HepG2 (cell line): Measurements from ENCODE around the gene DBNDD1. TPM values are rescaled to one million over a fixed set of nuclear protein-coding genes. Genes with fewer than 3 reads are reported as not detected.

Source experiments
- ATAC-seq: fragments of 200-7000 bp; cut with Tn5 transposase; 3 replicates; pipeline ENCODE4 v1.9.1; 2020; ENCODE audit warnings: mild to moderate bottlenecking, moderate library complexity
- BruUV-seq: library from RNA; stranded (reverse); fragments of 400-500 nt; replicated peaks from 2 replicates; lab custom pipeline; 2021; lab: Mats Ljungman, UMichigan
- CTCF ChIA-PET: fragments of 300-600 bp; formaldehyde crosslinking; extraction: SDS; loops from one replicate; lab custom pipeline; 2021; ENCODE audit warnings: low total read pairs, inconsistent platforms, low intra/inter-chr PET ratio; lab: Yijun Ruan, JAX
- POLR2A ChIA-PET: fragments of 350-600 bp; sonication (Branson Sonifier 250); formaldehyde crosslinking; loops from one replicate; lab custom pipeline; 2020; ENCODE audit warnings: antibody characterized with exemption, inconsistent platforms; lab: Yijun Ruan, JAX
- DNase-seq: peaks from one replicate; pipeline ENCODE4 v3.0.0-alpha.2; 2015; ENCODE audit warnings: low spot score
- FAIRE-seq: peaks from 3 replicates; lab custom pipeline; 2011; peaks lifted over from hg19 to GRCh38; lab: Jason Lieb, UNC
- H2AFZ ChIP-seq: one replicate; pipeline ENCODE4 v1.6.1; 2011; ENCODE audit warnings: low read length, inconsistent platforms
- H3K27ac ChIP-seq: fragments of 300-600 bp; 3 replicates; pipeline ENCODE4 v1.8.0; 2011; ENCODE audit warnings: mixed run types, mild to moderate bottlenecking, mixed read lengths, low read length, inconsistent platforms; ENCODE audit not compliant: insufficient read depth; ENCODE audit errors: extremely low read length
- H3K27me3 ChIP-seq, 2 experiments: fragments of 200-600 bp in 1 of 2; 2 replicates in 1 of 2; 3 replicates in 1 of 2; pipeline versions ENCODE4 v1.6.0 to v1.8.0; 2011; ENCODE audit warnings: low read length in 2 of 2, mild to moderate bottlenecking in 2 of 2, moderate library complexity in 2 of 2, inconsistent platforms in 1 of 2; ENCODE audit not compliant: insufficient read depth in 2 of 2, control insufficient read depth in 1 of 2
- H3K36me3 ChIP-seq, 2 experiments: fragments of 200-600 bp in 1 of 2; replicated peaks in 1 of 2; 2 replicates in 1 of 2; 3 replicates in 1 of 2; pipeline versions ENCODE4 v1.5.1 to v1.8.0; 2011; ENCODE audit warnings: low read length in 2 of 2, inconsistent platforms in 1 of 2; ENCODE audit not compliant: insufficient read depth in 2 of 2, control insufficient read depth in 1 of 2
- H3K4me1 ChIP-seq: 2 replicates; pipeline ENCODE4 v1.5.1; 2012; ENCODE audit warnings: low read length, inconsistent platforms; ENCODE audit not compliant: insufficient read depth
- H3K4me2 ChIP-seq: 2 replicates; pipeline ENCODE4 v1.6.0; 2011; ENCODE audit warnings: low read depth, low read length, inconsistent platforms
- H3K4me3 ChIP-seq, 3 experiments: fragments of 200-600 bp in 1 of 3; sonication (generic), shearing (Covaris generic) in 1 of 3; replicated peaks in 1 of 3; 2 replicates each; pipeline ENCODE4 v1.5.1; 2011 to 2016; ENCODE audit warnings: low read length in 3 of 3, inconsistent platforms in 2 of 3, low read depth in 2 of 3, mild to moderate bottlenecking in 2 of 3, control low read depth in 1 of 3, mixed read lengths in 1 of 3; ENCODE audit not compliant: insufficient read depth in 1 of 3
- H3K79me2 ChIP-seq: one replicate; pipeline ENCODE4 v1.6.1; 2011; ENCODE audit warnings: low read length, inconsistent platforms; ENCODE audit not compliant: insufficient read depth
- H3K9ac ChIP-seq: 2 replicates; pipeline ENCODE4 v1.6.0; 2011; ENCODE audit warnings: mild to moderate bottlenecking, low read depth, low read length, inconsistent platforms; ENCODE audit not compliant: insufficient read depth
- H3K9me3 ChIP-seq: 2 replicates; pipeline ENCODE4 v1.5.1; 2012; ENCODE audit warnings: mild to moderate bottlenecking, low read length
- H4K20me1 ChIP-seq: 2 replicates; pipeline ENCODE4 v1.6.0; 2011; ENCODE audit warnings: inconsistent platforms, mild to moderate bottlenecking, low read length, moderate library complexity; ENCODE audit not compliant: insufficient read depth
- AKNA ChIP-seq: sonication (generic); formaldehyde crosslinking; IDR thresholded peaks from 2 replicates; pipeline ENCODE4 v1.4.0; 2020; ENCODE audit warnings: missing genetic modification reagents, borderline replicate concordance
- ARNT ChIP-seq: fragments of 450-650 bp; IDR thresholded peaks from 2 replicates; pipeline ENCODE4 v1.6.1; 2017
- DDIT3 ChIP-seq: sonication (generic); formaldehyde crosslinking; IDR thresholded peaks from 2 replicates; pipeline ENCODE4 v1.4.0; 2020; ENCODE audit warnings: mild to moderate bottlenecking, missing genetic modification reagents
- HNRNPK ChIP-seq: fragments of 200-400 bp; formaldehyde crosslinking; IDR thresholded peaks from 2 replicates; pipeline ENCODE4 v1.6.1; 2018; ENCODE audit warnings: low read length, low read depth, moderate library complexity, mild to moderate bottlenecking; ENCODE audit not compliant: poor library complexity, severe bottlenecking
- RFX3 ChIP-seq: IDR thresholded peaks from 2 replicates; pipeline ENCODE4 v1.6.1; 2016; ENCODE audit warnings: missing biosample characterization, missing genetic modification reagents
- ZNF337 ChIP-seq: sonication (generic); formaldehyde crosslinking; IDR thresholded peaks from 2 replicates; pipeline ENCODE4 v1.5.1; 2020; ENCODE audit warnings: missing genetic modification reagents, low read depth, mild to moderate bottlenecking, borderline replicate concordance
- ZNF441 ChIP-seq: sonication (generic); formaldehyde crosslinking; IDR thresholded peaks from 2 replicates; pipeline ENCODE4 v1.7.0; 2021; ENCODE audit warnings: missing genetic modification reagents, borderline replicate concordance
- ZNF550 ChIP-seq: sonication (generic); formaldehyde crosslinking; IDR thresholded peaks from 2 replicates; pipeline ENCODE4 v1.4.0; 2020; ENCODE audit warnings: mild to moderate bottlenecking, missing genetic modification reagents, borderline replicate concordance
- ZNF569 ChIP-seq: sonication (generic); formaldehyde crosslinking; IDR thresholded peaks from 2 replicates; pipeline ENCODE4 v1.5.0; 2020; ENCODE audit warnings: mild to moderate bottlenecking, missing genetic modification reagents, moderate library complexity, borderline replicate concordance
- ZNF678 ChIP-seq: sonication (generic); formaldehyde crosslinking; IDR thresholded peaks from 2 replicates; pipeline ENCODE4 v1.4.0; 2020; ENCODE audit warnings: mild to moderate bottlenecking, missing genetic modification reagents
- WGBS: methylation state at CpG from one replicate; pipeline ENCODE4 v1.1.6; 2017; ENCODE audit warnings: low lambda C conversion rate; 5-methylcytosine and 5-hydroxymethylcytosine counted together
- in situ Hi-C: cut with HindIII; loops from 2 replicates; pipeline ENCODE4 v1.10.0; 2017; ENCODE audit warnings: low pct_unique_long_range_greater_than_20kb; ENCODE audit not compliant: extremely low pct_ligation_motif_present
- intact Hi-C: fragments of 100-400 bp; cut with micrococcal nuclease; formaldehyde crosslinking; loops from one replicate; pipeline ENCODE4 v1.10.0; 2022; ENCODE audit not compliant: unreplicated experiment
- polyA plus RNA-seq, 8 experiments: library from polyadenylated mRNA; depleted of rRNA in 3 of 8; stranded (reverse) in 7 of 8; unstranded in 1 of 8; fragments of >200 nt; fragmentation: Illumina TruSeq in 4 of 8; extraction: Trizol in 4 of 8; gene quantifications; 2 replicates each; pipeline versions ENCODE4 v1.2.1 to v1.2.3, GENCODE V29; 2011 to 2016; ENCODE audit warnings: low read depth in 4 of 8, missing spikeins in 1 of 8, mixed read lengths in 1 of 8; ENCODE audit not compliant: insufficient read depth in 1 of 8
- total RNA-seq, 5 experiments: library from RNA; depleted of rRNA; stranded (reverse); fragments of >200 nt; fragmentation: Illumina TruSeq; extraction: Trizol; gene quantifications; 2 replicates each; pipeline ENCODE4 v1.2.3, GENCODE V29; 2016; ENCODE audit warnings: low read depth in 1 of 5
- TF ChIP-seq, protein P1 (sequence below): IDR thresholded peaks from 2 replicates; pipeline ENCODE4 v1.6.1; 2016; ENCODE audit warnings: missing compliant biosample characterization, missing genetic modification reagents, borderline replicate concordance

The DBNDD1 gene
- total and polyA plus RNA-seq, 2 of the 13 experiments (the other 11 are each of a cell fraction or from before 2014, with no cell fraction given), result 17.0 to 40.4 TPM

DNA sequence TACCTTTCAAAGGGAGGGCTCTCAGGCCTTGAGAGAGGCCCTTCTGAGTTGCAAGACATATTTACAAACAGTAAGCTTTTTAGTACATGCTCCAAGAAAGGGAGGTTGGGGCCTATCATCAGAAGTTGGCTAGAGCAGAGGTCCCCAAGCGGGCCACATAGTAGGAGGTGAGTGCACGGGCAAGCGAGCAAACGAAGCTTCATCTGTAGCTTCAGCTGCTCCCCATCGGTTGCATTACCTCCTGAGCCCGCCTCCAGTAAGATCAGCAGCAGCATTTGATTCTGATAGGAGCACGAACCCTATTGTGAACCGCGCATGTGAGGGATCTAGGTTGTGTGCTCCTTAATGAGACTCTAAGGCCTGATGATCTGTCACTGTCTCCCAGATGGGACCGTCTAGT lies 31.7 kb upstream of the DBNDD1 start (continued):
- TF ChIP-seq AKNA (CRISPR knock-in tag) (no peak), ARNT (no peak), ZNF569 (no peak)
- TF ChIP-seq, protein P1, sequence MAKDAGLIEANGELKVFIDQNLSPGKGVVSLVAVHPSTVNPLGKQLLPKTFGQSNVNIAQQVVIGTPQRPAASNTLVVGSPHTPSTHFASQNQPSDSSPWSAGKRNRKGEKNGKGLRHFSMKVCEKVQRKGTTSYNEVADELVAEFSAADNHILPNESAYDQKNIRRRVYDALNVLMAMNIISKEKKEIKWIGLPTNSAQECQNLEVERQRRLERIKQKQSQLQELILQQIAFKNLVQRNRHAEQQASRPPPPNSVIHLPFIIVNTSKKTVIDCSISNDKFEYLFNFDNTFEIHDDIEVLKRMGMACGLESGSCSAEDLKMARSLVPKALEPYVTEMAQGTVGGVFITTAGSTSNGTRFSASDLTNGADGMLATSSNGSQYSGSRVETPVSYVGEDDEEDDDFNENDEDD (CRISPR knock-in tag), result no peak

DNA sequence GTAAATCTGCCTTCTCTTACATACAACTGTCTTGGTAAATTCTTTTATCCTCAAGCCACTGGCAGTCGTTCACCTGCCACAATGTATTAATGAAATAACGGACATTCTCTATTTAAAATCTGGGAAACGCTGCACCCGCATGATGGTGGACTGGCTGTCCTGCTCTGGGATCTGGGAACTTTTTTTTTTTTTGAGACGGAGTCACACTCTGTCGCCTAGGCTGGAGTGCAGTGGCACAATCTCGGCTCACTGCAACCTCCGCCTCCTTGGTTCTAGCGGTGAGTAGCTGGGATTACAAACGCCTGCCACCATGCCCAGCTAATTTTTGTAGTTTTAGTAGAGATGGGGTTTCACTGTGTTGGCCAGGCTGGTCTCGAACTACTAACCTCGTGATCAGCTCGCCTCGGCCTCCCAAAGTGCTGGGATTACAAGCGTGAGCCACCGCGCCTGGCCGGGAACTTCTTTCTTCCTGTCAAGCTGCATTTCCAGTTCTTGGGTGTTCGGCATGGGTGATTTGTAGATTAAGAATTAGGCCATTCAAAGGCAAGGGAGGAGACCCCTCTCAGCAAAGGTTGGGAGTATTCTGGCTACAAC lies 29.6 kb upstream of the DBNDD1 start:
- 66% methylated on average over 19 of the region's 19 CpGs for WGBS
- Histone ChIP-seq H4K20me1 (no peaks in the 10 kb centered on the region), H3K4me3 (no peak overlapping the region), H2AFZ (no peak overlapping the region), H3K36me3 (peaks cover 0 to 2% of the 10 kb centered on the region in 2 experiments; a peak in 2 of 5 replicates), H3K4me1 (peaks cover 39% of the 10 kb centered on the region), H3K9me3 (peaks cover 8% of the 10 kb centered on the region), H3K9ac (no peak overlapping the region), H3K27ac (no peak overlapping the region), H3K4me2 (no peak overlapping the region), H3K27me3 (no peaks in the 10 kb centered on the region), H3K79me2 (no peaks in the 10 kb centered on the region)
- in situ Hi-C loops, result no loop called here
- TF ChIP-seq HNRNPK (no peak), RFX3 (CRISPR knock-in tag) (no peak), DDIT3 (CRISPR knock-in tag) (no peak), ZNF337 (CRISPR knock-in tag) (no peak), ZNF550 (CRISPR knock-in tag) (no peak), ZNF678 (CRISPR knock-in tag) (no peak), ZNF569 (no peak), ZNF441 (CRISPR knock-in tag) (peak; percentile 95)
- ChIA-PET POLR2A (interaction anchor here (0.7 kb wide), 1 partner anchor 15 kb away, joined by 3 read pairs; no protein-coding TSS in a partner anchor), CTCF (no interaction called here)
- DNase-seq (no peak), ATAC-seq (no peak), FAIRE-seq (no peak)
- intact Hi-C loops, result no loop called here
- no TSS peak for BruUV-seq
